ENCODE results near the gene PRKAR1B.

- TF ChIP-seq, protein P1, sequence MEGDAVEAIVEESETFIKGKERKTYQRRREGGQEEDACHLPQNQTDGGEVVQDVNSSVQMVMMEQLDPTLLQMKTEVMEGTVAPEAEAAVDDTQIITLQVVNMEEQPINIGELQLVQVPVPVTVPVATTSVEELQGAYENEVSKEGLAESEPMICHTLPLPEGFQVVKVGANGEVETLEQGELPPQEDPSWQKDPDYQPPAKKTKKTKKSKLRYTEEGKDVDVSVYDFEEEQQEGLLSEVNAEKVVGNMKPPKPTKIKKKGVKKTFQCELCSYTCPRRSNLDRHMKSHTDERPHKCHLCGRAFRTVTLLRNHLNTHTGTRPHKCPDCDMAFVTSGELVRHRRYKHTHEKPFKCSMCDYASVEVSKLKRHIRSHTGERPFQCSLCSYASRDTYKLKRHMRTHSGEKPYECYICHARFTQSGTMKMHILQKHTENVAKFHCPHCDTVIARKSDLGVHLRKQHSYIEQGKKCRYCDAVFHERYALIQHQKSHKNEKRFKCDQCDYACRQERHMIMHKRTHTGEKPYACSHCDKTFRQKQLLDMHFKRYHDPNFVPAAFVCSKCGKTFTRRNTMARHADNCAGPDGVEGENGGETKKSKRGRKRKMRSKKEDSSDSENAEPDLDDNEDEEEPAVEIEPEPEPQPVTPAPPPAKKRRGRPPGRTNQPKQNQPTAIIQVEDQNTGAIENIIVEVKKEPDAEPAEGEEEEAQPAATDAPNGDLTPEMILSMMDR (conservative IDR thresholded peaks at IDR 0.05) = no peak
- no peak for TF ChIP-seq EZH2 (IDR thresholded peaks at IDR 0.05; ENCODE audit: low read depth)
Observed at GRCh38 chr7:703049-703448, 24.0 kb downstream of the PRKAR1B start.

All from PC-9 (cell line).